Sigmoid colon (tissue), 4 donors: Measurements from ENCODE around the gene KCNK1.

Experiments
- CTCF ChIP-seq, 4 experiments: fragments of 450-650 bp in 3 of 4; fragments of 200-600 bp in 1 of 4; IDR thresholded peaks; one replicate each; pipeline ENCODE4 v1.5.1; 2016 to 2019; ENCODE audit warnings: antibody characterized with exemption in 4 of 4, mild to moderate bottlenecking in 3 of 4, moderate library complexity in 2 of 4
- EP300 ChIP-seq, 4 donors: sonication (generic); formaldehyde crosslinking; IDR thresholded peaks; one replicate each; pipeline ENCODE4 v1.6.1; 2017; ENCODE audit warnings: antibody characterized with exemption in 4 of 4
- POLR2A ChIP-seq, 2 donors: fragments of 450-650 bp; IDR thresholded peaks; one replicate each; pipeline ENCODE4 v1.6.1; 2016; ENCODE audit warnings: antibody characterized with exemption in 2 of 2, mild to moderate bottlenecking in 2 of 2, moderate library complexity in 2 of 2
- POLR2AphosphoS5 ChIP-seq, 4 donors: sonication (generic); formaldehyde crosslinking; IDR thresholded peaks; one replicate each; pipeline ENCODE4 v1.6.1; 2017; ENCODE audit warnings: antibody characterized with exemption in 4 of 4

DNA sequence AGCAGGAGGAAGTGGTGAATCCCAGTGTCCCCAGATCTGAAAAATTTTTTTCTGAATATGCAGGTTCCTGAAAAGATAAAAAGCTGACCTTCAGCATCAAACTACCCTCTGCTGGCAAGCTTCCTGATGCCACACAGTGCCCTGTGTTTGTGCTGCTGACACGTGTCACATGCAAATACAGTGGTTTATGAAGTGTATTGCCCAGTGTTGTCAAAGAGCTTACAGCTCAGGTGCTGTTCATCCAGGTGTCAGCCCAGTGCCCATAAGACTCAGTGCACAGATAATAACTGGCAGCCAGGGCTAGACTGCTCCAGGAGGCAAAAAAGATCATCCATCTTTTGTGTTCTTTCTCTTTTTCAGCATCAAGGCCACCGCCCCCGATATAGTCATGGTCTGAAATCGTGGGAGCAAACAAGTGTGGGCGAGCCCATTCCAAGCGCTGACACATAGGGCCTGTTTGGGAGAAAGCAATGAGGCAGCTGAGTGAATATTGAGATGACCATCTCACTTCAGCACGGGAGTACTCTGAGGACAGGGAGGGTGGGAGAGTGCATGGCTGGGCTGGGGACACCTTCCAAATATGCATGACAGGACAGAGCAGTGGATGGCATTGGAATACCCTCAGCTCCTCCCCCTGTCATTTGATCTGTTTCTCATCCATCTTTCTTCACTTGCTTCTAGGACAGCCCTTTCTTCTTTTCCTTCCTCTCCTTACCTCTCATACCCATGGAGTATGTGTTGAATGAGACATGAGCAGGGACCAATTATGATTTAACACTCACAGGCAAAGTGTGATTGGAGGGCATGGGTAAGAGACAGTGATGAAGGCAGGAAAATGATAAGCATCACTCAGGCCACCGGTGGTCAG lies 6.4 kb upstream of the KCNK1 start:
- TF ChIP-seq CTCF (IDR thresholded peaks at IDR 0.05), result no peak
- no peak for TF ChIP-seq POLR2A (IDR thresholded peaks at IDR 0.05)
- TF ChIP-seq EP300 (IDR thresholded peaks at IDR 0.05), result no peak
- no peak for TF ChIP-seq POLR2AphosphoS5 (IDR thresholded peaks at IDR 0.05)
